LNCaP clone FGC (cell line): ENCODE measurements around the gene RUNX2.

Experiments
- DNase-seq: peaks from one replicate; pipeline ENCODE4 v3.0.0-alpha.2; 2011; ENCODE audit warnings: low read depth
- H3K4me3 ChIP-seq: 2 replicates; pipeline ENCODE4 v1.5.1; 2011; ENCODE audit warnings: mild to moderate bottlenecking, low read depth, low read length, control low read depth
- TF ChIP-seq, protein P1 (sequence below): IDR thresholded peaks from 2 replicates; pipeline ENCODE4 v1.5.1; 2012; ENCODE audit warnings: mild to moderate bottlenecking; ENCODE audit not compliant: control insufficient read depth, insufficient read depth; ENCODE audit errors: extremely low read depth

RUNX2 gene

GRCh38 chr6:45642331-45643125 lies 314.4 kb downstream of the RUNX2 start:
- H3K4me3 ChIP-seq: no peak overlapping the region
- TF ChIP-seq, protein P1, sequence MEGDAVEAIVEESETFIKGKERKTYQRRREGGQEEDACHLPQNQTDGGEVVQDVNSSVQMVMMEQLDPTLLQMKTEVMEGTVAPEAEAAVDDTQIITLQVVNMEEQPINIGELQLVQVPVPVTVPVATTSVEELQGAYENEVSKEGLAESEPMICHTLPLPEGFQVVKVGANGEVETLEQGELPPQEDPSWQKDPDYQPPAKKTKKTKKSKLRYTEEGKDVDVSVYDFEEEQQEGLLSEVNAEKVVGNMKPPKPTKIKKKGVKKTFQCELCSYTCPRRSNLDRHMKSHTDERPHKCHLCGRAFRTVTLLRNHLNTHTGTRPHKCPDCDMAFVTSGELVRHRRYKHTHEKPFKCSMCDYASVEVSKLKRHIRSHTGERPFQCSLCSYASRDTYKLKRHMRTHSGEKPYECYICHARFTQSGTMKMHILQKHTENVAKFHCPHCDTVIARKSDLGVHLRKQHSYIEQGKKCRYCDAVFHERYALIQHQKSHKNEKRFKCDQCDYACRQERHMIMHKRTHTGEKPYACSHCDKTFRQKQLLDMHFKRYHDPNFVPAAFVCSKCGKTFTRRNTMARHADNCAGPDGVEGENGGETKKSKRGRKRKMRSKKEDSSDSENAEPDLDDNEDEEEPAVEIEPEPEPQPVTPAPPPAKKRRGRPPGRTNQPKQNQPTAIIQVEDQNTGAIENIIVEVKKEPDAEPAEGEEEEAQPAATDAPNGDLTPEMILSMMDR: no peak
- no peak for DNase-seq

DNA sequence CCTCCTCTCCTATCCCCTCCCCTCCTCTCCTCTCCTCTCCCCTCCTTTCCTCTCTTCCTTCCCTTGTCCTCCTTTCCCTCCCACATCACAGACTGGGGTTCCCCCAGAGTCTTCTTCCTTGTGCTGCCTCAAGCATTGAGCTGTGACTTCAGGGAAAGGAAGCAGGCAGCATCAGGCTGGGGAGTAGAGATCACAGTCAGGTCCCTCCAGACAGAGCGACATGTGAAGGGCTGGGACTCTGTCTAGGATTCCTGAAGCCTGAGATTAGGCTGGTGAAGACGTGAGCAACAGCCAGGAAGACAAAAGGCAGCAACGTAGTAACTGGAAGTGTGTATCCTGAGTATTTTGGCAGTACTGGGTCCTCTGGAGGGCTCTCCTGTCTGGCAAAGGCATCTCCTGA lies 315.0 kb downstream of the RUNX2 start:
- TF ChIP-seq, protein P1: no peak
- DNase-seq: no peak
- H3K4me3 ChIP-seq: no peak overlapping the region

DNA sequence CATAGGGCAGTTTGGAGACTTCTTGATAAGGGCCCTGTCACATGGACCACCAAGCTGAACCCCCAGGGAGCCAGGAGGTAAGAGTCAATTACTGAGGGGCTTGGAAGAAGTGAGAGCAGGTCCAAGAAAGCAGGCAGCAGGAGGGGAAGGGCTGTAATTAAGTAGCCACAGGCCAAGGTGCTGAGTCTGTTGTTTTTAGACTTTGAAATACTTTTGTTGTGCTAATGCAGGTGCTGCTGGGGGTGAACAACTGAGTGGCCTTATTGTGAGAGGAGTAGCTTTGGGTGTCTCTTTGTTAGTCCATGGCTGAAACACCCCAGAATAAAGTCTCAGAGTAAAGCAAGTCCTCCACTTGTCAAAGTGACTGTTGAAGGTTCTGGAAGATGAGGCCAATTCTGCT lies 316.6 kb downstream of the RUNX2 start:
- TF ChIP-seq, protein P1: no peak
- no peak overlapping the region for H3K4me3 ChIP-seq
- no peak for DNase-seq

- no peak for DNase-seq
- H3K4me3 ChIP-seq: no peak overlapping the region
- TF ChIP-seq, protein P1: no peak
Measured at GRCh38 chr6:45645302-45645701, 317.2 kb downstream of the RUNX2 start.

- no peak for DNase-seq
- TF ChIP-seq, protein P1: no peak
- H3K4me3 ChIP-seq: no peak overlapping the region
Measured at GRCh38 chr6:45647341-45648261, 319.5 kb downstream of the RUNX2 start.

DNA sequence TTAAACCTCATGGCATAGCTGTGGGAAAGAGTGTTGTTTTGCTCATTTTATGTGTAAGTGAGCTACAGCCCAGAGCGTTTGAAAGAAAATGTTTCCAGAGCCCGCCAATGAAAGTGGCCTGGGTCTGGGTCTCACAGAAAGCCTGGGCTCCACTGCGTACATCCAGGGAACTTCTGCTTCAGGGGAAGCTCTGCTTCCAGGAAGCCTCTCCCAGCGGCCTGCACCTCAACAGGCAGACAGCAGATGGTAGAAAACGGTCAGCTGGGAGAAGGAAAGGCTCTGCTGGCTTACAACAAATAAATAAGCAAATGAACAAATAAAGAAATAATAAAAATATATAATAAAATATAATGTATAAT lies 320.1 kb downstream of the RUNX2 start:
- TF ChIP-seq, protein P1: no peak
- no peak overlapping the region for H3K4me3 ChIP-seq
- no peak for DNase-seq
